Mammary epithelial cell (primary cell): ENCODE results near the gene AOC3.

Experiments
- CTCF ChIP-seq, 2 donors: IDR thresholded peaks in 1 of 2; conservative IDR thresholded peaks in 1 of 2; 2 replicates each; pipeline ENCODE4 v1.5.1; 2011 to 2012; ENCODE audit warnings: inconsistent platforms in 2 of 2, low read length in 2 of 2, mild to moderate bottlenecking in 2 of 2, control low read depth in 1 of 2, low read depth in 1 of 2; ENCODE audit not compliant: insufficient read depth in 1 of 2; ENCODE audit errors: extremely low read depth in 1 of 2
- EZH2 ChIP-seq: IDR thresholded peaks from 2 replicates; pipeline ENCODE4 v1.6.1; 2012; ENCODE audit warnings: low read length, inconsistent platforms, borderline replicate concordance

- no peak for TF ChIP-seq CTCF (conservative IDR thresholded peaks at IDR 0.05 in 1 of 2, IDR thresholded peaks at IDR 0.05 in 1 of 2; ENCODE audit: extremely low read depth in 1 of 2, insufficient read depth in 1 of 2, low read depth in 1 of 2, low read length in 2 of 2)
- no peak for TF ChIP-seq EZH2
These were observed 40.6 kb downstream of the AOC3 start for GRCh38 chr17:42891539-42892152.
